GM18508 (cell line): Measurements from ENCODE around the gene RRP1.

Experiments
- ATAC-seq: cut with Tn5 transposase; IDR thresholded peaks from one replicate; pipeline ENCODE4 v1.9.1; 2021; ENCODE audit warnings: moderate number of reproducible peaks; ENCODE audit not compliant: insufficient read depth, unreplicated experiment

RRP1 gene

GRCh38 chr21:43799301-43799840 is 10.0 kb downstream of the RRP1 start:
- ATAC-seq: no peak

GRCh38 chr21:43800124-43800523 is 10.7 kb downstream of the RRP1 start:
- ATAC-seq: no peak

GRCh38 chr21:43800566-43800965 is 11.2 kb downstream of the RRP1 start:
- no peak for ATAC-seq

- ATAC-seq: no peak
Measured at GRCh38 chr21:43801006-43801783, 11.8 kb downstream of the RRP1 start.

GRCh38 chr21:43802713-43803313 is 13.4 kb downstream of the RRP1 start:
- ATAC-seq: no peak

GRCh38 chr21:43803558-43804300 is 14.4 kb downstream of the RRP1 start:
- no peak for ATAC-seq

GRCh38 chr21:43805275-43805800 is 16.0 kb downstream of the RRP1 start:
- peak; percentile 64 for ATAC-seq

- ATAC-seq: no peak
Measured at GRCh38 chr21:43806017-43806710, 16.8 kb downstream of the RRP1 start.

GRCh38 chr21:43808367-43808766 is 19.0 kb downstream of the RRP1 start:
- ATAC-seq: no peak

- no peak for ATAC-seq
Measured at GRCh38 chr21:43808832-43809251, 19.5 kb downstream of the RRP1 start.

- ATAC-seq: no peak
Measured at GRCh38 chr21:43809346-43809799, 20.0 kb downstream of the RRP1 start.

GRCh38 chr21:43809853-43810504 is 20.6 kb downstream of the RRP1 start:
- ATAC-seq: no peak

- ATAC-seq: no peak
Measured at GRCh38 chr21:43810505-43811261, 21.3 kb downstream of the RRP1 start.

- no peak for ATAC-seq
Measured at GRCh38 chr21:43811262-43812105, 22.1 kb downstream of the RRP1 start.

- ATAC-seq: no peak
Measured at GRCh38 chr21:43812139-43812821, 22.9 kb downstream of the RRP1 start.

GRCh38 chr21:43812957-43813655 is 23.7 kb downstream of the RRP1 start:
- no peak for ATAC-seq

- no peak for ATAC-seq
Measured at GRCh38 chr21:43813656-43813980, 24.2 kb downstream of the RRP1 start.
